OCI-LY1 (cell line): ENCODE results near the gene TSHZ3.

ENCODE experiments used
- H2AFZ ChIP-seq: fragments of 200-600 bp; sonication (generic), shearing (Covaris generic); 2 replicates; pipeline ENCODE4 v1.6.0; 2014; ENCODE audit warnings: antibody characterized with exemption, mild to moderate bottlenecking, low read length
- H3F3A ChIP-seq: fragments of 200-600 bp; sonication (generic), shearing (Covaris generic); 2 replicates; pipeline ENCODE4 v1.6.0; 2014; ENCODE audit warnings: mild to moderate bottlenecking, antibody characterized with exemption, low read length, moderate library complexity; ENCODE audit not compliant: insufficient read depth
- H3K27ac ChIP-seq: fragments of 200-600 bp; sonication (generic); 2 replicates; pipeline ENCODE4 v1.5.1; 2014; ENCODE audit warnings: low read length, mixed run types, mild to moderate bottlenecking, low read depth; ENCODE audit not compliant: poor library complexity, severe bottlenecking
- H3K27me3 ChIP-seq: fragments of 200-600 bp; sonication (generic); 2 replicates; pipeline ENCODE4 v1.6.0; 2014; ENCODE audit warnings: antibody characterized with exemption, mild to moderate bottlenecking, low read length, moderate library complexity; ENCODE audit not compliant: insufficient read depth
- H3K36me3 ChIP-seq: fragments of 200-600 bp; sonication (generic); 2 replicates; pipeline ENCODE4 v1.6.1; 2014; ENCODE audit warnings: mild to moderate bottlenecking, antibody characterized with exemption, low read length, moderate library complexity, mixed read lengths; ENCODE audit not compliant: insufficient read depth
- H3K4me1 ChIP-seq: fragments of 200-600 bp; sonication (generic); 2 replicates; pipeline ENCODE4 v1.5.1; 2014; ENCODE audit warnings: mild to moderate bottlenecking, low read length, moderate library complexity; ENCODE audit not compliant: insufficient read depth, severe bottlenecking
- H3K4me2 ChIP-seq: fragments of 200-600 bp; sonication (generic), shearing (Covaris generic); 2 replicates; pipeline ENCODE4 v1.6.1; 2014; ENCODE audit warnings: low read length
- H3K4me3 ChIP-seq: fragments of 200-600 bp; sonication (generic); 2 replicates; pipeline ENCODE4 v1.5.1; 2014; ENCODE audit warnings: low read length, low read depth, mild to moderate bottlenecking, mixed read lengths; ENCODE audit not compliant: poor library complexity, severe bottlenecking
- H3K79me2 ChIP-seq: fragments of 200-600 bp; shearing (Covaris generic); 2 replicates; pipeline ENCODE4 v1.6.1; 2016; ENCODE audit warnings: mixed run types, low read length, mixed read lengths; ENCODE audit not compliant: insufficient read depth
- H3K9ac ChIP-seq: fragments of 200-600 bp; sonication (generic), shearing (Covaris generic); 2 replicates; pipeline ENCODE4 v1.6.1; 2014; ENCODE audit warnings: mild to moderate bottlenecking, low read length, mixed read lengths
- H3K9me2 ChIP-seq: fragments of 200-600 bp; sonication (generic), shearing (Covaris generic); 2 replicates; pipeline ENCODE4 v1.6.1; 2014; ENCODE audit warnings: low read depth, mild to moderate bottlenecking, low read length, mixed read lengths
- H3K9me3 ChIP-seq: fragments of 200-600 bp; shearing (Covaris generic); 2 replicates; pipeline ENCODE4 v1.6.1; 2014; ENCODE audit warnings: low read length, mixed read lengths
- H4K20me1 ChIP-seq: fragments of 200-600 bp; sonication (generic), shearing (Covaris generic); 2 replicates; pipeline ENCODE4 v1.6.0; 2016; ENCODE audit warnings: mild to moderate bottlenecking, low read length; ENCODE audit not compliant: insufficient read depth
- CTCF ChIP-seq: fragments of 200-600 bp; sonication (generic), shearing (Covaris generic); IDR thresholded peaks from 2 replicates; pipeline ENCODE4 v1.5.1; 2017; ENCODE audit warnings: mild to moderate bottlenecking, antibody characterized with exemption, low read length, moderate library complexity, mixed read lengths
- EZH2 ChIP-seq: fragments of 200-600 bp; sonication (generic), shearing (Covaris generic); IDR thresholded peaks from 2 replicates; pipeline ENCODE4 v1.8.0; 2017; ENCODE audit warnings: borderline replicate concordance, mixed run types, mild to moderate bottlenecking, antibody characterized with exemption, low read length, moderate library complexity, mixed read lengths

The TSHZ3 gene

GRCh38 chr19:31356587-31357314 is 7.5 kb upstream of the TSHZ3 start:
- Histone ChIP-seq H3K4me3 (no peak overlapping the region), H3K36me3 (no peaks in the 10 kb centered on the region), H3K27me3 (no peaks in the 10 kb centered on the region), H3K9me3 (no peaks in the 10 kb centered on the region), H3K4me2 (no peak overlapping the region), H3K79me2 (no peaks in the 10 kb centered on the region), H3F3A (no peaks in the 10 kb centered on the region), H4K20me1 (no peaks in the 10 kb centered on the region), H3K27ac (no peak overlapping the region), H3K9me2 (no peaks in the 10 kb centered on the region), H3K9ac (no peak overlapping the region), H3K4me1 (no peaks in the 10 kb centered on the region), H2AFZ (no peak overlapping the region)
- TF ChIP-seq CTCF, result no peak

GRCh38 chr19:31355665-31356289 is 6.5 kb upstream of the TSHZ3 start:
- no peaks in the 10 kb centered on the region for H3F3A ChIP-seq
- no peaks in the 10 kb centered on the region for H3K36me3 ChIP-seq
- H2AFZ ChIP-seq, result no peak overlapping the region
- no peaks in the 10 kb centered on the region for H3K9me3 ChIP-seq
- no peak overlapping the region for H3K9ac ChIP-seq
- no peak for TF ChIP-seq EZH2
- TF ChIP-seq CTCF, result no peak
- no peak overlapping the region for H3K4me2 ChIP-seq
- no peak overlapping the region for H3K27ac ChIP-seq
- H3K27me3 ChIP-seq, result no peaks in the 10 kb centered on the region
- H3K4me3 ChIP-seq, result no peak overlapping the region
- no peaks in the 10 kb centered on the region for H4K20me1 ChIP-seq
- no peaks in the 10 kb centered on the region for H3K4me1 ChIP-seq
- no peaks in the 10 kb centered on the region for H3K79me2 ChIP-seq
- H3K9me2 ChIP-seq, result no peaks in the 10 kb centered on the region

GRCh38 chr19:31354799-31355664 is 5.8 kb upstream of the TSHZ3 start:
- Histone ChIP-seq H3K4me2 (no peak overlapping the region), H3K27me3 (no peaks in the 10 kb centered on the region), H3K4me3 (no peak overlapping the region)

More at GRCh38 chr19:31354799-31355664, 5.8 kb upstream of the TSHZ3 start:
- H3K9me2 ChIP-seq, result no peaks in the 10 kb centered on the region
- H3K27ac ChIP-seq, result no peak overlapping the region
- H3K4me1 ChIP-seq, result no peaks in the 10 kb centered on the region
- no peak overlapping the region for H3K9ac ChIP-seq
- TF ChIP-seq CTCF (no peak), EZH2 (no peak)
- H3F3A ChIP-seq, result no peaks in the 10 kb centered on the region
- no peaks in the 10 kb centered on the region for H3K79me2 ChIP-seq
- no peak overlapping the region for H2AFZ ChIP-seq
- H4K20me1 ChIP-seq, result no peaks in the 10 kb centered on the region
- H3K9me3 ChIP-seq, result no peaks in the 10 kb centered on the region
- no peaks in the 10 kb centered on the region for H3K36me3 ChIP-seq
